ENCODE results near the gene BABAM2.

DNA sequence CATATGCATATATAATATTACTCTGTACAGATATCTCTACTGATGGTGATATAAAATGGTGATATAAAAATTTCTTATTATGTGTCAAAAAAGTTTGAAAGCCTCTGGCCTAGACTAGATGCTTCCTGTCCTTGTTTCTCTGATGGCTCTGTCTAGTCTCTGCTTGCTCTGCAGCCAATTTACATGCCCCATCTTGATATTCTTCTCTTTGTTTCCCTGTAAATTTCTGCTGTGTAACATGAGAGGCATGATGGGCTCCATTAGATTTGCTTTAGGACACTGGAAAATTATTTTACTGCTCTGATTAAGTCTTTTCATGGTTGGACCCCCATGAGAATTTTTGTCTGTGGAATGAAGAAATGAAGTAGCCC is 24.3 kb downstream of the BABAM2 start:
- TF ChIP-seq, protein P1, sequence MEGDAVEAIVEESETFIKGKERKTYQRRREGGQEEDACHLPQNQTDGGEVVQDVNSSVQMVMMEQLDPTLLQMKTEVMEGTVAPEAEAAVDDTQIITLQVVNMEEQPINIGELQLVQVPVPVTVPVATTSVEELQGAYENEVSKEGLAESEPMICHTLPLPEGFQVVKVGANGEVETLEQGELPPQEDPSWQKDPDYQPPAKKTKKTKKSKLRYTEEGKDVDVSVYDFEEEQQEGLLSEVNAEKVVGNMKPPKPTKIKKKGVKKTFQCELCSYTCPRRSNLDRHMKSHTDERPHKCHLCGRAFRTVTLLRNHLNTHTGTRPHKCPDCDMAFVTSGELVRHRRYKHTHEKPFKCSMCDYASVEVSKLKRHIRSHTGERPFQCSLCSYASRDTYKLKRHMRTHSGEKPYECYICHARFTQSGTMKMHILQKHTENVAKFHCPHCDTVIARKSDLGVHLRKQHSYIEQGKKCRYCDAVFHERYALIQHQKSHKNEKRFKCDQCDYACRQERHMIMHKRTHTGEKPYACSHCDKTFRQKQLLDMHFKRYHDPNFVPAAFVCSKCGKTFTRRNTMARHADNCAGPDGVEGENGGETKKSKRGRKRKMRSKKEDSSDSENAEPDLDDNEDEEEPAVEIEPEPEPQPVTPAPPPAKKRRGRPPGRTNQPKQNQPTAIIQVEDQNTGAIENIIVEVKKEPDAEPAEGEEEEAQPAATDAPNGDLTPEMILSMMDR (conservative IDR thresholded peaks at IDR 0.05; ENCODE audit: low read depth, low read length) = no peak
- TF ChIP-seq EZH2 (IDR thresholded peaks at IDR 0.05; ENCODE audit: low read length, unreplicated experiment) = no peak

All from PC-3 (cell line).